PC-3 (cell line): ENCODE data around the gene STXBP6. TPM values are rescaled to one million over a fixed set of nuclear protein-coding genes. Genes with fewer than 3 reads are reported as not detected.

Experiments used
- ATAC-seq: fragments of 200-7000 bp; cut with Tn5 transposase; 2 replicates; pipeline ENCODE4 v1.9.1; 2020; ENCODE audit warnings: mild to moderate bottlenecking, moderate library complexity
- BruUV-seq: library from RNA; stranded (reverse); fragments of 400-500 nt; replicated peaks from 2 replicates; lab custom pipeline; 2021; lab: Mats Ljungman, UMichigan
- CTCF ChIA-PET: fragments of 300-600 bp; sonication (Branson Sonifier 250); formaldehyde crosslinking; loops from one replicate; lab custom pipeline; 2022; ENCODE audit warnings: antibody characterized with exemption; lab: Charles Lee
- POLR2A ChIA-PET: fragments of 300-600 bp; sonication (Branson Sonifier 250); formaldehyde crosslinking; loops from one replicate; lab custom pipeline; 2022; ENCODE audit warnings: antibody characterized with exemption; ENCODE audit not compliant: unreplicated experiment; lab: Charles Lee
- DNase-seq: peaks from one replicate; pipeline ENCODE4 v3.0.0-alpha.2; 2015
- H2AFZ ChIP-seq: fragments of 300-600 bp; sonication (generic); 2 replicates; pipeline ENCODE4 v1.6.0; 2016; ENCODE audit warnings: antibody characterized with exemption, low read length
- H3F3A ChIP-seq: fragments of 300-600 bp; sonication (generic); one replicate; pipeline ENCODE4 v1.6.0; 2017; ENCODE audit warnings: antibody characterized with exemption, low read length, control low read depth, mild to moderate bottlenecking; ENCODE audit not compliant: unreplicated experiment
- H3K27ac ChIP-seq: fragments of 300-600 bp; sonication (generic); 2 replicates; pipeline ENCODE4 v1.5.1; 2016; ENCODE audit warnings: mild to moderate bottlenecking, low read length
- H3K27me3 ChIP-seq: fragments of 300-600 bp; sonication (generic); 2 replicates; pipeline ENCODE4 v1.6.1; 2016; ENCODE audit warnings: low read length, mixed read lengths
- H3K36me3 ChIP-seq: fragments of 300-600 bp; sonication (generic); 2 replicates; pipeline ENCODE4 v1.6.1; 2016; ENCODE audit warnings: low read depth, mixed run types, low read length, mixed read lengths
- H3K4me1 ChIP-seq: fragments of 300-600 bp; sonication (generic); 2 replicates; pipeline ENCODE4 v1.5.1; 2016; ENCODE audit warnings: low read length; ENCODE audit not compliant: insufficient read depth
- H3K4me2 ChIP-seq: fragments of 300-600 bp; sonication (generic); 2 replicates; pipeline ENCODE4 v1.6.0; 2016; ENCODE audit warnings: low read length
- H3K4me3 ChIP-seq: fragments of 300-600 bp; sonication (generic); 2 replicates; pipeline ENCODE4 v1.5.1; 2016; ENCODE audit warnings: mild to moderate bottlenecking, low read length, mixed read lengths
- H3K79me2 ChIP-seq: fragments of 300-600 bp; sonication (generic); 2 replicates; pipeline ENCODE4 v1.6.1; 2017; ENCODE audit warnings: low read length, mixed read lengths
- H3K9ac ChIP-seq: fragments of 300-600 bp; sonication (generic); 2 replicates; pipeline ENCODE4 v1.6.0; 2016; ENCODE audit warnings: mild to moderate bottlenecking, low read length
- H3K9me2 ChIP-seq: fragments of 300-600 bp; sonication (generic); replicated peaks from 2 replicates; pipeline ENCODE4 v1.6.1; 2016; ENCODE audit warnings: mixed run types, low read length, mixed read lengths
- H3K9me3 ChIP-seq: fragments of 300-600 bp; sonication (generic); 2 replicates; pipeline ENCODE4 v1.6.1; 2016; ENCODE audit warnings: low read length, mixed read lengths
- H4K20me1 ChIP-seq: fragments of 300-600 bp; sonication (generic); 2 replicates; pipeline ENCODE4 v1.6.1; 2016; ENCODE audit warnings: low read length, mixed read lengths
- EZH2 ChIP-seq: fragments of 300-600 bp; sonication (generic); IDR thresholded peaks from one replicate; pipeline ENCODE4 v1.6.1; 2017; ENCODE audit warnings: antibody characterized with exemption, mild to moderate bottlenecking, low read length; ENCODE audit not compliant: unreplicated experiment
- EZH2phosphoT487 ChIP-seq: fragments of 300-600 bp; sonication (generic); IDR thresholded peaks from 2 replicates; pipeline ENCODE4 v1.6.1; 2018; ENCODE audit warnings: mild to moderate bottlenecking, antibody characterized with exemption, low read length, borderline replicate concordance
- intact Hi-C: fragments of 100-400 bp; cut with micrococcal nuclease; formaldehyde crosslinking; loops from 2 replicates; pipeline ENCODE4 v1.9.0; 2023
- total RNA-seq: library from RNA; depleted of rRNA; stranded (reverse); fragments of >200 nt; gene quantifications from 2 replicates; pipeline ENCODE4 v1.2.3, GENCODE V29; 2014
- TF ChIP-seq, protein P1 (sequence below): fragments of 300-600 bp; sonication (generic); conservative IDR thresholded peaks from 2 replicates; pipeline ENCODE4 v1.5.1; 2017; ENCODE audit warnings: antibody characterized with exemption, low read depth, mild to moderate bottlenecking, low read length

STXBP6 gene
- total RNA-seq, 1 experiment from 2014 or later: 0.40 TPM

DNA sequence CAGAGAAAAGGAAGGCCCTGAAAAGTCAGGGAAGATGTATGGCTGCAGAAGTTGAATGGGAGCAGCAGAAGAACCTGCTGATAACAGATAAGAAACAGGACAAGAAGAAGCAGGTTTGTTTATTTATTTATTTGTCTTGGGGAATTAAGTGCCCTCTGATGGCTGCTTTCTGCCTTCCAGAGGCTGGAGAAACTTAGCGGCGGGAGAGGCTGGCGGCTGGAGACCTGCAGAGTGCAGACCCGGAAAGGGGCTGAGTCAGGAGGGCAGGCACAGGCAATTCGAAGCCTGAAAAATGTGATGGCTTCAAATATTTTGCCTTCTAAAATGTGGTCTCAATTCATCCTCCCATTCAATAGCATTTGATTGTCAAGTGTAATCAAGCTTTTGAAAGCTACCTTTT is 247.7 kb downstream of the STXBP6 start:
- DNase-seq (no peak), ATAC-seq (no peak)
- Histone ChIP-seq H2AFZ (no peak overlapping the region), H3K4me2 (no peak overlapping the region), H3F3A (no peaks in the 10 kb centered on the region), H3K4me3 (no peak overlapping the region), H3K27ac (no peak overlapping the region), H3K9me2 (no peaks in the 10 kb centered on the region), H3K36me3 (no peaks in the 10 kb centered on the region), H3K9ac (no peak overlapping the region), H4K20me1 (no peaks in the 10 kb centered on the region), H3K27me3 (no peaks in the 10 kb centered on the region), H3K4me1 (no peaks in the 10 kb centered on the region), H3K79me2 (no peaks in the 10 kb centered on the region), H3K9me3 (no peaks in the 10 kb centered on the region)
- ChIA-PET POLR2A (no interaction called here), CTCF (no interaction called here)
- no TSS peak for BruUV-seq
- TF ChIP-seq EZH2phosphoT487 (no peak), EZH2 (no peak)
- TF ChIP-seq, protein P1, sequence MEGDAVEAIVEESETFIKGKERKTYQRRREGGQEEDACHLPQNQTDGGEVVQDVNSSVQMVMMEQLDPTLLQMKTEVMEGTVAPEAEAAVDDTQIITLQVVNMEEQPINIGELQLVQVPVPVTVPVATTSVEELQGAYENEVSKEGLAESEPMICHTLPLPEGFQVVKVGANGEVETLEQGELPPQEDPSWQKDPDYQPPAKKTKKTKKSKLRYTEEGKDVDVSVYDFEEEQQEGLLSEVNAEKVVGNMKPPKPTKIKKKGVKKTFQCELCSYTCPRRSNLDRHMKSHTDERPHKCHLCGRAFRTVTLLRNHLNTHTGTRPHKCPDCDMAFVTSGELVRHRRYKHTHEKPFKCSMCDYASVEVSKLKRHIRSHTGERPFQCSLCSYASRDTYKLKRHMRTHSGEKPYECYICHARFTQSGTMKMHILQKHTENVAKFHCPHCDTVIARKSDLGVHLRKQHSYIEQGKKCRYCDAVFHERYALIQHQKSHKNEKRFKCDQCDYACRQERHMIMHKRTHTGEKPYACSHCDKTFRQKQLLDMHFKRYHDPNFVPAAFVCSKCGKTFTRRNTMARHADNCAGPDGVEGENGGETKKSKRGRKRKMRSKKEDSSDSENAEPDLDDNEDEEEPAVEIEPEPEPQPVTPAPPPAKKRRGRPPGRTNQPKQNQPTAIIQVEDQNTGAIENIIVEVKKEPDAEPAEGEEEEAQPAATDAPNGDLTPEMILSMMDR: no peak
- intact Hi-C loops: no loop called here

DNA sequence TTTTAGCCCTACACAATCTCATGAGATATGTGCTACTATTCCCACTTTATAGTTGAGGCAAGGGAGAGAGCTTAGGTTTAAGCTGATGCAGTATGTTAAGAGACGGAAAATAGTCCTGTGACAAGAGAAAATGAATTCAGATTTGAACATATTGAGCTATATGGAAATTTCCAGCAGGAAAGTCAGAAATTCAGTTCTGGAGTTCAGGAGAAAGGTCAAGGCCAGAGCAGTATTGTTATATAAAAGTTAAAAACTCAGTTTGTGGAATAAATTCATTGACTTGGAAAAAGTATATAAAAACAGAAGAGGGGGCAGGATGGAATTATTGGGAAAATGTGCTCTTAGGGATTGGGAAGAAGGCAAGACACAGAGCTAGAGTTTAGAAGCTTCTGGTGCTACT is 248.9 kb downstream of the STXBP6 start:
- H2AFZ ChIP-seq: no peak overlapping the region
- H3K9ac ChIP-seq: no peak overlapping the region
- ChIA-PET POLR2A (no interaction called here), CTCF (no interaction called here)
- DNase-seq (no peak), ATAC-seq (no peak)
- H3K4me3 ChIP-seq: no peak overlapping the region
- H3F3A ChIP-seq: no peaks in the 10 kb centered on the region
- no peaks in the 10 kb centered on the region for H3K36me3 ChIP-seq
- BruUV-seq: no TSS peak
- H3K4me2 ChIP-seq: no peak overlapping the region
- H4K20me1 ChIP-seq: no peaks in the 10 kb centered on the region
- TF ChIP-seq, protein P1: no peak
- no peak for TF ChIP-seq EZH2phosphoT487
- no peak for TF ChIP-seq EZH2
- H3K27me3 ChIP-seq: no peaks in the 10 kb centered on the region
- H3K9me3 ChIP-seq: no peaks in the 10 kb centered on the region
- intact Hi-C loops: no loop called here
- no peak overlapping the region for H3K27ac ChIP-seq
- H3K9me2 ChIP-seq: no peaks in the 10 kb centered on the region
- no peaks in the 10 kb centered on the region for H3K79me2 ChIP-seq
- H3K4me1 ChIP-seq: no peaks in the 10 kb centered on the region

DNA sequence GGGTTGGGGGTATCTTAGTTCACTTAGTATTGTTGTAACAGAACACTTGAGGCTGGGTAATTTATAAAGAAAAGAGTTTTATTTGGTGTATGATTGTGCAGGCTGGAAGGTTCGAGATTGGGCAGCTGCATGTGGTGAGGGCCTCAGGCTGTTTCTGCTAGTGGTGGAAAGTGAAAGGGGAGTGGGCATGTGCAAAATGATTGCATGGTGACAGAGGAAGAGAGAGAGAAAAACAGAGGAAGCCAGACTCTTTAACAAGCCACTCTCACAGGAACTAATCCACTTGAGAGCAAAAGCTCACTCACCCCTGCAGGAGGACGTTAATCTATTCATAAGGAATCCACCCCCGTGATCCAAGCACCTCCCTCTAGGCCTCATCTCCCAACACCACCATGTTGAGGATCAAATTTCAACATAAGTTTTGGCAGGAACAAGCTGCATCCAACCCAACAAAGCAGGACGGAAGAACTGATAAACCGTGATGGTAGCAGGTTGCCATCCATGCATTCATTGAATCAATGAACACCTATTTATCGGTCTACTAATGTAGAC is 251.0 kb downstream of the STXBP6 start:
- intact Hi-C loops: no loop called here
- H3K27me3 ChIP-seq: no peaks in the 10 kb centered on the region
- H3K27ac ChIP-seq: no peak overlapping the region
- no peaks in the 10 kb centered on the region for H3K9me3 ChIP-seq
- no peaks in the 10 kb centered on the region for H4K20me1 ChIP-seq
- H3K4me1 ChIP-seq: no peaks in the 10 kb centered on the region
- no peak overlapping the region for H2AFZ ChIP-seq
- ChIA-PET CTCF (no interaction called here), POLR2A (no interaction called here)
- TF ChIP-seq EZH2phosphoT487 (no peak), EZH2 (no peak)
- TF ChIP-seq, protein P1: no peak
- BruUV-seq: no TSS peak
- no peak overlapping the region for H3K4me2 ChIP-seq
- no peaks in the 10 kb centered on the region for H3K79me2 ChIP-seq
- no peak for ATAC-seq
- H3K9me2 ChIP-seq: no peaks in the 10 kb centered on the region
- no peaks in the 10 kb centered on the region for H3K36me3 ChIP-seq
- no peaks in the 10 kb centered on the region for H3F3A ChIP-seq
- DNase-seq: no peak
- H3K4me3 ChIP-seq: no peak overlapping the region
- no peak overlapping the region for H3K9ac ChIP-seq
